NOMO-1 (cell line): ENCODE measurements around the gene TCFL5.

Source experiments
- DNase-seq, 2 experiments: peaks; one replicate each; lab custom pipeline; 2025; ENCODE audit not compliant: unreplicated experiment in 2 of 2; lab: John Stamatoyannopoulos, UW

Gene TCFL5

DNA sequence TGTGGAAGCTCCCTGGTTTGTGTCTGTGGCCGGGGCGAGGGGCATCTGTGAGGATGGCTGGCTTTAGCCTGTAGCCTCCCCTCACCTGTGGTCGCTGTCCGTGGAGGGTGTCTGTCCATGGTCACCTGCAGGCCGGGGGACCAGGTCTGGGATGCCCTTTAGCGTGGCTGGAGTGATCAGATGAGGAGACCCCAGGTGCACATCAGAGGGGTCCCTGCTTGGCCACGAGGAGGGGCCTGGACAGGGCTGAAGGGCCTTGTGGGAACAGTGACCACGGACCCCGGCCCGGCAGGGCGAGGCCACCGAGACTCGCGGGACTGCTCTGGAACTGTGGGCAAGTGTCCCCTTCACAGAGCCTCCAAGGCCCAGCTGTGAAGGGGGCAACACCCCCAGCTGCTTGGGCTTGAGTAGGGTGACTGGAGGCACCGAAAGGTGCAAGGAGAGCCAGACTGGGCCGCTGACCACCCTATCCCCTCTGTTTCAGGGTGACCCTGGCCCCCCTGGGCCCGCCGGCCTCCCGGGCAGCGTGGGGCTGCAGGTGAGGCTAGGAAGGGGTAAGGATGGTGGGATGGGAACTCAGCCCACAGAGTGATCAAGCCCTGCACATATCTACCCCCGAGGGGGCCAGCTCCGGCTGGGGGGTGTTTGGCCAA is 36.2 kb downstream of the TCFL5 start:
- no peak for DNase-seq

DNA sequence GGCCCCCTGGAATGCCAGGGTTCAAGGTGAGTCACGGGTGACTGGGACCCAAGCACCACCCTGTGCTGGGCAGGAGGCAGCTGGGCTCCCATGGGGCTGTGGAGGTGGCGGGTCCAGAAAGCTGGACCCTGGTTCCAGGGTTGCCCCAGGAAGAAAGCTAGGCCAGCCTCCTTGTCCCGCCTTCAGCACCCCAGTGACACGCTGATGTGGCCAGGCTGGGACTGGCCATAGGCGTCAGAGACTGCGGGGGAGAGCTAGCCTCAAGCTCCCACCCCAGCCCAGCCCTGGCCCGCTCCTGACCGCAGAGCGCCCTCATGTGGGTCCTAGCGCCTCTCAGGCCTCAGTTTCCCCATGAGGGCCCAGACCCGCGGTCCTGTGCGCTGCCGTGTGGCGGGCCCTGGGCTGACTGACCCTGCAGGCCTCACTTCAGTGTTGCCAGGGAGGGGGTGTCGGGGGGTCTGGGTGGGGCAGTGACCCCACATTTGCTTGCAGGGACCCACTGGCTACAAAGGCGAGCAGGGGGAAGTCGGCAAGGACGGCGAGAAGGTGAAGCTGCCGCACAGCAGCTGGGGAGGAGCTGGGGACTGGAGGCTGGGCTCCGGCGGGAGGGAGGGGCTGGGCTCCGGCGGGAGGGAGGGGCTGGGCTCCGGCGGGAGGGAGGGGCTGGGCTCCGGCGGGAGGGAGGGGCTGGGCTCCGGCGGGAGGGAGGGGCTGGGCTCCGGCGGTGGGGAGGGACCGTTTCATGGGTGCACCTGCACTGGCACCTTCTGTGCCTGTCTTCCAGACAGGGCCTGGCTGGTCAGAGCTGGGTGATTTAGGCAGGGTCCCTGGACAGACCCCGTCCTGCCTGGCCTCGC is 36.9 kb downstream of the TCFL5 start:
- DNase-seq = peak; percentile 68 to 84

DNA sequence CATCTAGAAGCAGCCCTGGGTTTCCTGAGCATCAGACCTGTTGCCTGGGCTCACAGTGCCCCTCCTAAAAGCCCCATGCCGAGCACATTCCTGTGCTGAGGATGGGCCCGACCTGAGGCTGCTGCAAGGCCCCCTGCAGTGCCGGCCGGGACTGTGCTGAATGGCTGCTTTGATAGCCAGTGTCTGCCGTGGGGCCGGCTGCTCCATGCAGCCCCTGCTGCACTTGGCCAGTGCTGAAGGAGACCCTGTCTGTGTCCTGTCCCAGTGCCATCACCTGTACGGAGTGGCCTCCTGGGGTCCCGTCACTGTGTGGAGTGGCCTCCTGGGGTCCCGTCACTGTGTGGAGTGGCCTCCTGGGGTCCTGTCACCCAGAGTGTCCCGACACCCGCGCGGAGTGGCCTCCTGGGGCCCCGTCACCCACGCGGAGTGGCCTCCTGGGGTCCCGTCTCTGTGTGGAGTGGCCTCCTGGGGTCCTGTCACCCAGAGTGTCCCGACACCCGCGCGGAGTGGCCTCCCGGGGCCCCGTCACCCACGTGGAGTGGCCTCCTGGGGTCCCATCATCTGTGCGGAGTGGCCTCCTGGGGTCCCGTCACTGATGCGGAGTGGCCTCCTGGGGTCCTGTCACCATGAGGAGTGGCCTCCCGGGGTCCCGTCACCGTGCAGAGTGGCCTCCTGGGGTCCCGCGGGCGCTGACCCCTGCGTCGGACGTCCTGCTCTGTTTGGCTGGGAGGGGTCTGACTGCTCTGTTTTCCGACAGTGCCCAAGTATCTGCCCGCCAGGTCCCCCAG is 37.7 kb downstream of the TCFL5 start:
- no peak for DNase-seq

DNA sequence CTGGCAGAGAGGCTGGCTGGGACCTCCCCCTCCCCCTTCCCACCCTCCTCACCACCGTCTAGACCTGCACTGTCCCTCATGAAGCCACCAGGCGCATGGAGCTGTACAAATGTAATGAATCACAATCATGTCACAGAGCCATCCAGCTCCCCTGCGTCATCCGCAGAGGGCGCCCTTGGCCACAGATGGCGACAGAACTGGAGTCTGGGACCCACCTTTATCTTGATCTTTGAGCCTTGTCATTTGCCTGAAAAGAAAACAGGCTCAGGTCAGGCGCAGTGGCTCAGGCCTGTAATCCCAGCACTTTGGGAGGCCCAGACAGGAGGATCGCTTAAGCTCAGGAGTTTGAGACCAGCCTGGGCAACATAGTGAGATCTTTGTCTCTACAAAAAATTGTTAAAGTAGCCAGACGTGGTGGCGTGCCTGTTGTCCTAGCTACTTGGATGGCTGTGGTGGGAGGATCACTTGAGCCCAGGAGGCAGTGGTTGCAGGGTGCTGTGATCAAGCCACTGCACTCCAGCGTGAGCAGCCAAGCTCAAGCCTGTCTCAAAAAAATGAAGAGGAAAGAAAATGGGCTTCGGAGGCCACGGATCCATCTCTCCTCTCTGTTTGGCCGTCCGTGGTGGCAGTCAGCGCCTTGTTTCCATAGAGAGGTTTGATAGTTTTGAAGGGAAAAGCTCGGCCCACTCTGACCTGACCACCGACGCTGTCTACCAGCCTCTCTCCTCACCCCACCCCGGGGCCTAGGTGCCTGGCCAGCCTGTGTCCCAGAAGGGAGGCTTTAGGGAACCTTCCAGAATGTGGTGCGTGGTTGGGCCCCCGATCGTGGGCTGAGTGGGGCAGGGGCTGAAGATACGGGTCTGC is 38.6 kb downstream of the TCFL5 start:
- peak; percentile 84 to 87 for DNase-seq

DNA sequence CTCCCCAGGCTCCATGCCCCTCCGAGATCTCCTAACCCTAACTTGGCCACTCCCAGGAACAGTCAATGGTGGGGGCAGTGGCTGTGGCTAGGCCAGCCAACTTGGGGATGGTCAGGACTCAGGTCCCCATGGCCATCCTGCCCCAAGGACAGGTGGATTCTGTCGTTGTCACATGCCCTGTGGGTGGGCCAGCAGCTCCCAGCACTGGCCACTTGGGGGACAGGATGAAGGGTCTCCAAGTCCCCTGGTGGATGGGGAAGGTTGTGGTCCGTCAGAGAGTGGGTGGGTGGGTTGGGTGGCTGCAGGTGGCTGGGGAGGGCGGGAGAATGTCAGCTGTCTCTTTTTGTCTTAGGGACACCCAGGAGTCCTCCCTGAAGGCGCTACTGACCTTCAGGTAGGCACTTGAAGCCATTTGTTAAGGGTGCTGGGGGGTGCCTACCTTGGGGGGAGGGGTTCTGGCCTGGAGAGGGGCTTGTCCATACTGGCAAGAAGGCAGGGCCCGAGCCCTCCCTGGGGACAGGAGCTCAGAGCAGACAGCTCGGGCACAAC is 39.3 kb downstream of the TCFL5 start:
- DNase-seq = no peak

DNA sequence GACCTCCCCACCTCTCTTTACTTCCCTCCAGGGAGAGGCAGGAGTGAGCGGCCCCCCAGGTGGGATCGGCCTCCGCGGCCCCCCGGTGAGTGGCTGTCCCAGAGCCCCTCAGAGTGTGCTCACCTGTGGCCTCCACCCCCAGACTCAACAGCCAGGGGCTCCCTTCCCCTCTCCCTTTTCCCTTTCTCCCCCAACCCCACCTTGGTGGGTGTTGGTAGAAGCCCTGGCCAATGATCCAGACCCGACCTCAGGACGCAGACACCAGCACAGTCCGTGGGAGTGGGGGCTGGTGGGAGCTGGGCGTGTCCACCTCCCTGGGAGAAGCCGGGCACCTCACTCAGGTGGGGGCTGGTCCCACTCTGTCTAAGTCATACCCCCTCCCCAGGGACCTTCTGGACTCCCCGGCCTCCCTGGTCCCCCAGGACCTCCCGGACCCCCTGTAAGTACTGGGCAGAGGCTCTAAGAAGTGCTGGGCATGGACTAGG is 39.9 kb downstream of the TCFL5 start:
- DNase-seq = no peak

DNA sequence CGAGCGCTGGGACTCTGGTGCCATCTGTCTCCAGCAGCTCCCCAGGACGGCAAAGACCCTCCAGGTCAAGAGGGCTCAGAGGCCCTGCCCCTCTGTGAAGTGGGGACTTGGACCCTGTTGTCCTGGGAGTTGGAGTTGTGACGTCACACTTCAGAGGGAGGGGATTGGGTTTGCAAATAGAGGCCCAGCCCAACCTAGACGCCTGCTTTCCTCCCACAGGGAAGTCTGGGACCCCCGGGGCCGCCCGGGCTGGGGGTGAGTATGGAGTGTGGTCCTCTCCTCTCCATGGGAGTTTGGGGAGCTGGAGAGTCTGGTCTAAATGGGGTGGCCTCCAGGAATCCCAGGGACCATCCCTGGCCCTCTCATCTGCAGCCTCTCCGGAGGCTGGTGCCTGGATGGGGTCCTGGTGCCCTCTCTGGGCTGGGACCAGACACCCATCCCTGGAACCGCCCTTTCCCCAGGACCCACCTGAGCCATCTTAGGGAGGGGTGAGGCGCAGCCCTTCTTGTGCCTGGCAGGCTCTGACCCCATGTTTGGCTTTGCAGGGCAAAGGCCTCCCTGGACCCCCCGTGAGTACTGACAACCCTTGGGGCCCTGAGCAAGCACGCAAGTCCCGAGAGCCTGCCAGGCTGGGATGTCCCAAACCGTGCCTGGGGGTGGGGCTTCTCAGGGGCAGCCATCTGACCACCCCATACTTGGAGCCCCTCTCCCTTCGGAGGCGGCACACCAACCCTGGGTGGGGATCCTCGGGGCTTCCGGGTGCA is 40.5 kb downstream of the TCFL5 start:
- no peak for DNase-seq

DNA sequence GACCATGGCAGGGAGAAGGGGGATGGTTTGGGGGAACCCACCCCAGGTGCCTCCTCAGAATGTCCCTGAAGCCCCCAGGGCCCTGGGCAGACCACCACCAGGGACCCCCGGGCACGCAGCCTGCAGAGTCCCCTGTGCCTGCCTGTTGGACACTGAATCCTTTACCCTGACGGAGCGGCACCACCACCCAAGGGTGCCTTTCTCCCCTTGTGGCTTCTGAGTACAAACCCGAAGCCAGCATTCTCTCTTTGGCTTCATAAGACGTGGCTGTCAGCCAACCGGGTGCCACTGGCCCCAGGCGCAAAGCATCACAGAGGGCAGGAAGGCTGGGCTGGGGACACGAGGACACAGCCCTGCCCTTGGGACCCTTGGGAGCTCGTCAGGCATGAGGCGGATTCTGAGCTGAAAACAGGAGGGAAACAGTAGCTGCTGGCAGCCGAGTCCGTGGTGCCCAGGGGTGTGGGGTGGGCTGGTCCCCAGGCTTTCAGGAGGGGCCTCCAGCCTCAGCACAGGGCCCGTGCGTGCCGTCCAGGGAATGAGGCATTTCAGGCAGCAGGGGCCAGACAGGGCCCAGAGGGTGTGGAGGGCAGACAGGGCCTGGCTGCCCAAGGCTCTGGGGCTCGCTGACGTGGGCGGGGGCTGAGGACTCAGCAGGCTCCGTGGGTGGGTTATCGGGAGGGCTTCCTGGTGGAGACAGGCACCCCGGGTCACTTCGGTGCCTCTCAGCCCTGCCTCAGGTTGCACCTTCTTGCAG is 41.2 kb downstream of the TCFL5 start:
- DNase-seq = no peak

DNA sequence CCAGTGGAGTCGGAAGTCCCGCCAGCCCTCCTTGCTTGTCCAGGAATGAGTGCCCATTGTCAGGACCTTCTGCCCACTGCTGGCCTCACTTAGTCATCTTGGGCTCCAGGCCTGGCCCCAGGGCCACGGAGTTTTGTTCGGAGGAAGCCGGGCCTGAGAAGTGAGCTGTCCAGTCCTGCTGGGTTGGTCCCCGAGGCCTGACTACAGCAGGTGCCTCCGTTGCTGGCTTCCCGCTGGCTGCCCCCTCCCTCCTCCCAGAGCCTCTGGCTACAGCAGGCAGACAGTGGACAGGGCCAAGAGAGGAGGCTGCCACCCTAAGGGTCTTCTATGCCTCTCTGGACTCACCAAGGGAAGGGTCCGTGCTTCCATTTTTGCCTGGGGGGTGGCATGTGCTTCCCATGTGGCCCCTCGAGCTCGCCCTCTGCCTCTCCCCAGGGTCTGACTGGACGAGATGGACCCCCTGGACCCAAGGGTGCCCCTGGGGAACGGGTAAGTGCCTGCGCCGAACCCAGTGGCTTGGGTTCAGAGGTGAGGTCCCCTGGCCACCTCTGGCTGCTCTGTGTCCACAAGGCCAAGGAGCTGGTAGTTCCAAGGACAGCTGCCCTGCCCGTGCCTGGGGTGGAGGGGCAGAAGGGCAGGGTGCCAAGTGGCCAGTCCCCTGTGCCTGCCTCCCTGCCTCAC is 42.0 kb downstream of the TCFL5 start:
- no peak for DNase-seq

DNA sequence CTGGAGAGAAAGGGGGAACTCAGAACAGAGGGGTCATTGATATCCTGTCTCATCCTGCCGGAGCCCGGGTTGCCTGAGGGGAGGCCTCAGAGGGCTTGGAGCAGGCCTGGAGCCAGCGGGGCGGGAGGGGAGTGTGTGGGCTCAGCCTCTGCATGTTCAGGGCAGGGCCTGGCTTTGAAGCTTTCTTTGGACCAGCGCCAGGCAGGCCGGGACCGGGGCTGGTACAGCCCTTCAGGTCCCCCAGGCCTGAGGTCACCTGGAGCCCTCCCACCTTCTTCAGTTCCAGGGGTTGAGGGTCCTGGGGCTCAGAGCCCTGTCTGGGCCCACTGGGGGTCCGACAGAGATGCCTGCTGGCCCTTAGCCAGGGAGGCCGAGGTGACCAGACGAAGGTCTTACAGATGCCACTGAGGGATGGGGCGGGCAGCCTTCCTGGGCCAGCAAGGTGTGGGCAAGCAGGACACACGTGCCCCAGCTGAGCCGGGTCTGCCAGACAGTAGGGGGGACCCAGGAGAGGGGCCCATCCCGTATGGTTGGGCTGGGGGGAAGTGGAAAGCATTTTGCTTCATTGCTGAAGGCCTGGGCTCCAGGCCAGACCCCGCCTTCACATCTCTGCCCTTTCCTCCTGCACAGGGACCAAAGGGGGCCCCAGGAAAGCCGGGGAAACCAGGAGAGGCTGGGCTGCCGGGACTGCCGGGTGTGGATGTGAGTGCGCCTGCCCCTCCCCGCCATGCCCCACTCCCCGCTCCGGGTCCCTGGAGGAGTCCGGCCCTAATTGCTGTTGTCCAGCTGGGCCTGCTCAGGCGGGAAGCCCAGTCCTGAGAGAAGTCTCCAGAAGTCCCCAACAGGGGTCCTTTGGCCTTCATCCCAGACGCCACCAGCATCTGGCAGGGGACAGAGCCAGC is 42.8 kb downstream of the TCFL5 start:
- no peak for DNase-seq

DNA sequence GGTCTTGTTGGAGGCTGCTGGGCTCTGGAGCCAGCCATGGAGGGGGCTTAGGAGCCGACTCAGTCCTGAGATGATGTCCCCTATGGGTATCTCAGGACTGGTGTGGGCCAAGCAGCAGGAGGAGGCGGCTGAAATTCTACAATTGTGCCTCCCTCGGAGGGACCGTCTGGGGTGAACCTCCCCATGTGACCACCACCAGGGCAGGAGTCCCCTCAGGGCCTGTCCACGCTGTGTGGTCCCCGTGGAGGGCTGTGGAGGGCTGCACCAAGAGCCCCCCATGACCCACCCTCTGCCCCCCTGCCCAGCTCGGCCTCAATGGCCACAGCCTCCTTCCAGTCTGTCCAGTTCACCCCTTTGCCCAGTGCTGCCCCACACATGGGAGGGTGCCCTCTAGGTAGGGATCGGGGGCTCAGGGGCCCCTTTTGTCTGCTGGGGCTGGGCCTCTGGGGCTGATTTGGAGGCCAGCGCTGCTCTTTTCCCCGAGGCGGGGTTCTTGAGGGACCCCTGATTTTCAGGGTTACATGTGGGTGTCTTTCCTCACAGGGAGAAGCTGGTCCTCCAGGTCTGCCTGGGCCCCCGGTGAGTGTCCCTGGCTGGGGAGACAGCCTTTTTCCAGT is 43.5 kb downstream of the TCFL5 start:
- DNase-seq = no peak

DNA sequence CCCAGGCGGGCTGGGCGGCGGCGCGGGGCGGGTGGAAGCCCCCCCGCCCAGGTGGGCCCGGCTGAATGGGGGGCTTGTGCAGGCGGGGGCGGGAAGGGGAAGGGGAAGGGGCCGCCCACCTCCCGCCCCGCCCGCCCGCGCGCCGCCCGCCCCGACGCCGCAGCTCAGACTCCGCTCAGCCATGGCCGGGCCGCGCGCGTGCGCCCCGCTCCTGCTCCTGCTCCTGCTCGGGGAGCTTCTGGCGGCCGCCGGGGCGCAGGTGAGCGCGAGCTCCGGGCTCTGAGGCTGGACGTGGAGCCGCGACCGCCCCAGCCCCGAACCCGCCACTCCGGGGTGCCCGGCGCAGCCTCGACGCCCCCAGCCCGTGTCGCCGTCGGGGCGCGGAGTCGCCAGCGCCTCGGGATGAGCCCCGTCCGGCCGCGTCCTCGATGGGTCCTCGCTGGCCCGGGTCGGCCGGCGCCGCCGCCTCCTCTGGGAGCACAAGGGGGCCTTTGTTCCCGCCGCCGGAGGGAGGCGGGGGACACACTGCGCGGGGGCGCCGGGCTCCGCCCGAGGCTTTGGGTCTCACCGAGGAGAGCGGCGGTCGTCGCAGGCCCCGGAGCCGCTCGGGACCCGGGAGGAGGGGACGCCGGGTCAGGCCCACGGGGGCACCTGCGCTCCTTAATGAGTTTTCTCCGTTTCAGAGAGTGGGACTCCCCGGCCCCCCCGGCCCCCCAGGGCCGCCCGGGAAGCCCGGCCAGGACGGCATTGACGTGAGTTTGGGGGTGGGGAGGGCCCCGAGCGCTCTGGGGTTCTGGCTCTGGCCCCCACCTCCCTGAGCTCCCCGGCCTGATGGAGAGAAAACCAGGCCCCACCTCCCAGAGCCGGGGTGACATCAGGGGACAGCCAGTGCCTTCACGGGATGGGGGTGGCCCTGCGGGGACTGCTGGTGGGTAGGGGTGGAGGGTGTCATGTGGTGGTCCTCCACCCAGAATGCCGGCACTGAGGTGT is 44.4 kb downstream of the TCFL5 start, which contains the start of gene COL9A3:
Gene COL9A3, plus strand, starts transcription at position 167 of the 990 bp plus-strand sequence. Its CDS starts 15 bp downstream, at position 182.
- DNase-seq = no peak

DNA sequence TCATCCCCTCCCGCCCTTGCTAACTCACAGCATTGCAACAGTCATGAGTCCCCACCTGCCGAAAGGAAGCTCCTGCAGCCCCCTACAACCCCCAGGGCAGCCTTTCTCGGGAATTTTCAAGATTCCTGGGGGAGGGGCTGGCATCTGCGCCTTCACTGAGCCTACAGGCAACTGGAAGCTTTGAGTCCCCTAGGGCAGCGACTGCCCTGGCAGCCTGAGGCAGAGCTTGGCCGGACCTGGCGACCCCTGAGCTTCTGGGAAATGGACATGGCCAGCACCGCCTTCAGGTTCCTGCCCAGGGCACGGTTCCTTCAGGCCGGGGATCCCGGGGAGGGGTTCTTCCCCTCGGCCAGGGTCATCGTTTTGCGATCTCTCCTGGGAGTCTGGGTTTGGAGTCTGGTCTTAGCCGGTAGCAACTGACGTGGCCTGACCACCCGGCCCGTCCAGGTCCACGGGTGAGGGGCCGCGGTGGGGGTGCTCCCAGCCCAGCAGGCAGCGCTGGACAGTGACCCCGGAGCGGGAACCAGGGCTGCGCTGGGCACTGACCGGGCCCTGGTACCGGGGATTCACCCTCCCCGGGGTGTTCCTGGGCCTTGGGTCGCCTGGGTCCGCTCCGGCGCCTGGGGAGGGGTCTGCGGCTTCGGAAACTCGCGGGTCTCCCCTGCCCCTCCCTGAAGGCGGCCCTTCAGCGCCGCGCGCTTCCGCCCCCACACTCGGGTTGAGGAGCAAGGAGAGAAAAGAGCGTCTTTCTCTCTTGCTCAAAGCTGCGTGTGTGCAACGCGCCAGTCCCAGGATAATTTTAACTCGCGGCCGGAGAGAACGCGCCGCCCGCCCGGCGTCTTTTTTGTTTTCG is 45.4 kb downstream of the TCFL5 start:
- peak; percentile 21 to 34 for DNase-seq
